ENCODE data around the gene CD19.
A peak's percentile ranks its signal among the peaks of the same experiment; 100 is the strongest.
"Not testable (repeated sequence)": the region's sequence is repeated elsewhere in the genome, so short reads cannot be mapped to it uniquely, and the experiment has no call there.

Gene CD19

GRCh38 chr16:28910086-28911031 is 21.4 kb upstream of the CD19 start:
- no peak for DNase-seq

GRCh38 chr16:28912558-28912957 is 19.2 kb upstream of the CD19 start:
- DNase-seq: no peak

GRCh38 chr16:28913946-28914724 is 17.6 kb upstream of the CD19 start:
- no peak for DNase-seq

GRCh38 chr16:28915181-28915580 is 16.6 kb upstream of the CD19 start:
- no peak for DNase-seq

- DNase-seq: no peak
These were observed 14.7 kb upstream of the CD19 start for GRCh38 chr16:28917095-28917494.

- DNase-seq: no peak
These were observed 13.1 kb upstream of the CD19 start for GRCh38 chr16:28918698-28919097.

- DNase-seq: no peak
These were observed 8.6 kb upstream of the CD19 start for GRCh38 chr16:28923231-28923587.

- DNase-seq: no peak
These were observed 7.9 kb upstream of the CD19 start for GRCh38 chr16:28923652-28924398.

- DNase-seq: no peak
These were observed 7.4 kb upstream of the CD19 start for GRCh38 chr16:28924399-28924761.

GRCh38 chr16:28924762-28925385 is 6.9 kb upstream of the CD19 start, which contains the start of gene RABEP2:
TSS of gene RABEP2 (minus strand) at chr16:28925238. CDS start at chr16:28925163, 75 bp downstream.
- peak; percentile 91 for DNase-seq

- peak; percentile 86 for DNase-seq
These were observed 6.2 kb upstream of the CD19 start for GRCh38 chr16:28925386-28926228.

GRCh38 chr16:28926284-28926683 is 5.5 kb upstream of the CD19 start:
- DNase-seq: not testable (repeated sequence)

GRCh38 chr16:28927815-28928214 is 4.0 kb upstream of the CD19 start:
- no peak for DNase-seq

- DNase-seq: no peak
These were observed 1.6 kb upstream of the CD19 start for GRCh38 chr16:28930203-28930602.

GRCh38 chr16:28930652-28931051 is 1.1 kb upstream of the CD19 start:
- DNase-seq: no peak

- no peak for DNase-seq
These were observed 769 bp downstream of the CD19 start for GRCh38 chr16:28932339-28933141.

- no peak for DNase-seq
These were observed 1.4 kb downstream of the CD19 start for GRCh38 chr16:28933171-28933570.

GRCh38 chr16:28935346-28935745 is 3.6 kb downstream of the CD19 start:
- no peak for DNase-seq

GRCh38 chr16:28935924-28936783 is 4.4 kb downstream of the CD19 start:
- peak; percentile 72 for DNase-seq

GRCh38 chr16:28936784-28937155 is 5.0 kb downstream of the CD19 start:
- no peak for DNase-seq

All from CD4-positive, alpha-beta T cell treated with Interleukin-4 for 4 hours (primary cell).